ENCODE measurements around the gene GUK1.

GUK1 gene

DNA sequence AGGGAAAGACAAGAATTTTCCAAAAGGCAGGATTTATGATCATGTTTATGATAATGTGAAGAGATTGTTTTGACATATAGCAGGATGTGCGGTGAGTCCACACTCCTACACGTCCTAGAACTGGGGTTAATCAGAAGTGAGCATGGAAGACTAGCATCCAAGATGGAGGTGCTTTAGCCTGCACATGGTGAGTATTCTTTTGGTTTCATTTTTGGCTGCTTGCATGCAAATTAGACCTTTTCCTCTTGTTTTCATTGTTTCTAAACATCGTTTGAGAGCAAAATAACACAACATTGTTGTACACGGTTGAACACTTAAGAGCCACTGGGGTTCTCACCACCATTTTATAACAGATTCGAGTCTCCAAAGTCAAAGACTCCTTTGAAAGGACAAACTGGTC lies 14.9 kb upstream of the GUK1 start:
- no peak for DNase-seq (ENCODE audit: low read depth in 2 of 2)

DNA sequence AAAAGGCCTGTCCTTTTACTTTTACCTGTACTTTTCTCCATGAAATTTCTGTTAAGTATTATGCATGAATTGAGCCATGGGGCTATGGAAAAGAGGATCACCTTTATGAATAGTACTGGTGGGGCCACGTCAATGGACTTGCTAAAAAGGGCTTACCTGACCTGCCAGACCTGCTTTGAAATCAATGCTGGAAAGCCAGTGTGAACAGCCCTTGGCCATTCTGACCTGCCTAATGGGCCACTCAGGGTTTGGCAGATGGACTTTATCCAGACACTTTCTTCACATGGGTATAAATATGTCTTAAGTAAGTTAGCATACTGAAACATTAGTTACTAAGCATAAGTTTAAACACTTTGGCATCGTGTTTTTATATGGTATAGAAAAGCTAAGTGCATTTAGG lies 8.3 kb upstream of the GUK1 start:
- no peak for DNase-seq (ENCODE audit: low read depth in 2 of 2)

DNA sequence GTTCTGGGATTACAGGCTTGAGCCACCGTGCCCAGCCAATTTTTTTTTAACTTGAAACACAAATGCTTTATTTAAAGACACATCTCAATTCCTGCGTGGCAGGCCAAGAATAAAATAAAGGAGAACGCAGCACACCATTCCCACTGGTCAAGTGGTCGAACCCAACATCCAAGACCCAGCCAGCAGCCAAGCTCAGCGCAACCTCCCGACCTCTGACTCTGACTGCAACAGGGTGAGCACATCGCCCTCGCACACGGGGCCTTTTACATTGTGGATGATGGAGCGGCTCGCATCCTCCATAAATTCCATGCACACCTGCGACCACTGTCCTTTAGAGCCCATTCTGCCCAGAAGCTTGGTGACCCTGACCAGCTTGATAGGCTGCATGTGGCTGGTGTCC lies 5.5 kb upstream of the GUK1 start:
- no peak for DNase-seq (ENCODE audit: low read depth in 2 of 2)

DNA sequence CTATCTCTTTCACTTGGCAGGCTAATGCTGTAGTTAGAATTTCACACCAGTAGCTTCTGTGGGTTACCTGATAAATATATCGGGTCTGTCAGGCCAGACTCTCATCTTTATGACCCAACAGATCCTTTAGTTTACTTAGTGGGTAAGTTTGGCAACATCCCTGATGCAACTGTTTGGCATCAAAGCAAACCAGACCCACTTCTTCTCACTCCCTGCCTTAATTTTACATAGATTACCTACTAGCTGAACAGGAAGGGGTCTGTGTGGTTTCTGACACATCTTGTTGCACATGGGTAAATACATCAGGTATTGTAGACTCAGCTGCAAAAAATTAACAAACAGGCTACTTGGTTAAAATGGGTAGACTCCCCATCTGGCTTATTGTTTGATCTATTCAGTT lies 3.2 kb upstream of the GUK1 start:
- no peak for DNase-seq (ENCODE audit: low read depth in 2 of 2)

DNA sequence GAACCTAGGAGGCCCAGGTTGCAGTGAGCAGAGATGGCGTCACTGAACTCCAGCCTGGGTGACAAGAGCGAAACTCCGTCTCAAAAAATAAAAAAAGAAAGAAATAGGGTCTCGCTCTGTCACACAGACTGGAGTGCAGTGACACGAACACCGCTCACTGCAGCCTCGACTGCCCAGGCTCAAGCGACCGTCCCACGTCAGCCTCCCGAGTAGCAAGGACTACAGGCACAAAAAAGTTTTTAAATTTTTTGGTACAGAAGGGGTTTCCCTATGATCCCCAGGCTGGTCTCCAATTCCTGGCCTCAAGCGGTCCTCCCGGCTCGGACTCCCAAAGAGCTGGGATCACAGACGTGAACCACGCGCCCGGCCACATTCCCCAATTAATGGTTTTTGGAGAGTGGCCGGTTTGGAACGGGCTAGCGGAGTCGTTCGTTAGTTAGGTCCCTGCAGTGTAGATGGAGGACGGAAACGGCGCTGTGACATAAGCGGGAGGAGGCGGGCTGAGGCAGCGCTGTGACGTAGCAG lies 611 bp upstream of the GUK1 start:
- DNase-seq (ENCODE audit: low read depth in 2 of 2): no peak

DNA sequence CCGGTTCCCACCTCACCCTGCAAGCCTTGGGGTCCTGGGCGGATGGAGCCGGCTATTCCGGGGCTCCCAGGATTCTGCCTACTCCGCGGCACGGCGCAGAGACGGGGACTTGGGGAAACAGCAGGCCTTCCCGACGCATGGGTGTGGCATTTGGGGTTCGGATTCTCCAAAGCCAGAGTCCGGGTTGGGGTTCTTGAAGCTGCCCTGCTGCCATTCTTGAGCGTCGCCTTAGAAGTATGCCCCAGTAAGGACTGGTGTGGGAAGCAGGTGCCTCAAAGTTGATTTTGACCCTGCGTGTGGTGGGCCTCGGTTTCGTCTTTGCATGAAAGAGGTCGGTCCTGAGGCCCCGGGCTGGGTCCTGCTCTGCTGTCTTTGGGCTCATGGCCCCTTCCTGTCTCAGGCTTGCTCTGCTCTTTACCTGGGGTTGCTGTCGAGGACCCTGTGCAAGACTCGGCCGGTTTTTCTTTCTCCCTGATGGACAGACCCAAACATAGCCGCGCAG lies 696 bp downstream of the GUK1 start:
- DNase-seq (ENCODE audit: low read depth in 2 of 2): no peak

DNA sequence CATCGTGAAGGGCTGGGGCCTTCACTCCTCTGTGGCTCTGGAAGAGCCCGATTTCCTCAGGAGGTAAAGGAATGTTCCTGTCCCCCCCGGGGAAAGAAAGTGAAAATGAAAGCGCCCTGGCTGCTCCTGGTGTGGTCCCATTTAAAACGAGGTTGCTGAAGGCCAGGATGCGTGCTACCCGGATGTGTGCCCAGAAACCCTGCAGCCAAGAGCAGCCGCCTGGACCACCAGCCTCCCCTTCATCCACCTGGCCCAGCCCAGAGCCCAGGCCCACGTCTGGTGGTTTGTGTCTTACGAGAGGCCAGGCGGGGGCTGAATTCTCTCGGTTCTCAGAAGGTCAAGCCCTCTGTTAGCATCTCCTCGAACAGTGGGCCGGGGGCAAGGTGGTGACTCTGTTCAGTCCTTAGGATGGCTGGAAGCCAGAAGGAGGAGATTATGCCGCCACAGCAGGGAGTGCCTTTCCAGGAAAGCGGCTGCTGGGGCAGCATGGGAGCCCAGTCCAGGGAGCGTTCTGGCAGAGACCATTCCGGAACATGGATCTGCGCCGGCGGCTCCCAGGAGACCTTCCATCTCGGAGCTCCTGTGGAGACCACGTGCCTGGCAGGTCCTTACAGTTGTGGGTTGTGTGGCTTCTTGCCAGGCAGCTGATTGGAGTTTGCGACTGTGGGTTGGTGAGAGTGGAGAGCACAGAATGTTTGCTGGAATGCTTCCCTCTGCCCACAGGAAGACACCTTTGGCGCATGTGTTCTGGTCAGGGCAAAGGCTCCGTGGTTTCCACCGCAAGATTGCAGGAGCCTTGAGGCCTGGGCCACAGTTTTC lies 1.4 kb downstream of the GUK1 start:
- DNase-seq (ENCODE audit: low read depth in 2 of 2): no peak

DNA sequence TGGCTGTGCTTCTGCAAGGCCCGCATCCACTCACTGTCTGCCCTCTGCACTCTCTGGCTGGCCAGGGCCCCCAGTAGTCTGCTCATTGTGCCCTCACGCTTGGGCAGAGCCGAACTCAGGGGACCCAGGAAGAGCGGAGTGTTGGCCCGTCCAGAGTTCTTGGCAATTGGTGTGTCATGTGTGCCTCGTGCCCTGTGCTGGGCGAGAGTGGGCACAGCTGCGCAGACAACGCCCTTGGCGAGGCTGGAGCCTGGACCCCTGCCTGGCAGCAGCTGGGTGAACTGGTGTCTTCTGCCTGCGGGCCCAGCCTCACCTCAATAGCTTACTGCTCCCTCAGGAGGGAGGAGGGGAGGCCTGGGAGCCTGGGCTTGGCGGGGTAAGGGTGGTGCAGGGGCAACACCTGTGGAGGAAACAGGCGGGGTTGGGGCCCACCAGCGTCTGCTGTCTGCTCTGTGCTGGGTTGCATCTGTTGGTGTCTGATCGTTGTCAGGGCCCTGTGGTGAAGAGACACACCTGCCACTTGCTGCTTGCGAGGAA lies 2.1 kb downstream of the GUK1 start:
- DNase-seq (ENCODE audit: low read depth in 2 of 2): no peak

DNA sequence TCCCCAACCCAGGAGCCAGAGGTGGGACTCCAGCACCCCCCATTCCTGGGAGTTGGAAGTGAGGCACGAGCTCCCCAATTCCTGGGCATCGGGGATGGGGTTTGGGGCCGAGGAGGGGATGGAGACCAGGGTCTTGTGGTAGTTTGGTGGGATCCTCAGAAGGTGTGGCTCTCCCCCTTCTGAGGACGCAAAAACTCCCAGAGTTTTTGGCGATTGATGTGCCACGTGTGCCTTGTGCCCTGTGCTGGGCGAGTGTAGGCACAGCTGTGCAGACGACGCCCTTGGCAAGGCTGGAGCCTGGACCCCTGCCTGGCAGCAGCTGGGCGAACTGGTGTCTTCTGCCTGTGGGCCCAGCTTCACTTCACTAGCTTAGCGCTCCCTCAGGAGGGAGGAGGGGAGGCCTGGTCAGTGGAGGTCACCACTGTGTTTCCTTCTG lies 2.6 kb downstream of the GUK1 start:
- no peak for DNase-seq (ENCODE audit: low read depth in 2 of 2)

DNA sequence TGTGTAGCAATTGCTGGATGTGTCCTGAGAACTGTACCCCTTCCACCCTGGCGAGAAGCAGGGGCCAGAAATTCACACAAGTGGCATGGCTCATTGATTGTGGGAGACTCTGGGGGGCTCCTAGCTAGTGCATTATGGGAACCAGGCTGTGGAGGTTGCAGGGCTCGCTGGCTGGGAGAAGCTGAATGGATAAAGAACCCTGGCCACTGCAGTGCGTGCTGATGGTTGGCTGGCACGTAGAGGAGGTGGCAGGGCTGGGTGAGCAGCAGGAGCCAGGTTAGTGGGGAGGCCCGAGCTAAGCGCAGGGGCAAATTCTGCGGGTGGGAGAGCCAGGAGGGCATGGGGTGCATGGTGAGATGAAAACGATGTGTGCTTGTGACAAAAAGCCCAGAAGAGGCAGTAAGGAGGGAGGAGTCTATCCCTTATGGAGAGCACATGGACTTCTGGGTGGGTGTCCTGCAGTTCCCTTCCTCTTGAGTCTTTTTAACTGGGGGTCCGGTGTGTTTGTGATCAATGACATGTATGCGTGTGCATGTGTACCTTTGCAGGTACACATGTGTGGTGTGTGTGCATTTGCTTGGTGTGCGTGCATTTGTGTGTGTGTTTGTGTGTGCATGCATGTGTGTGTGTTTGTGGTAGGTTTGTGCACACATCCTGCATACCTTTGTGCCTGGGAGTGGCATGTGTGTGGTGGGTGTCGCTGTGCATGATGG lies 3.6 kb downstream of the GUK1 start:
- no peak for DNase-seq (ENCODE audit: low read depth in 2 of 2)

DNA sequence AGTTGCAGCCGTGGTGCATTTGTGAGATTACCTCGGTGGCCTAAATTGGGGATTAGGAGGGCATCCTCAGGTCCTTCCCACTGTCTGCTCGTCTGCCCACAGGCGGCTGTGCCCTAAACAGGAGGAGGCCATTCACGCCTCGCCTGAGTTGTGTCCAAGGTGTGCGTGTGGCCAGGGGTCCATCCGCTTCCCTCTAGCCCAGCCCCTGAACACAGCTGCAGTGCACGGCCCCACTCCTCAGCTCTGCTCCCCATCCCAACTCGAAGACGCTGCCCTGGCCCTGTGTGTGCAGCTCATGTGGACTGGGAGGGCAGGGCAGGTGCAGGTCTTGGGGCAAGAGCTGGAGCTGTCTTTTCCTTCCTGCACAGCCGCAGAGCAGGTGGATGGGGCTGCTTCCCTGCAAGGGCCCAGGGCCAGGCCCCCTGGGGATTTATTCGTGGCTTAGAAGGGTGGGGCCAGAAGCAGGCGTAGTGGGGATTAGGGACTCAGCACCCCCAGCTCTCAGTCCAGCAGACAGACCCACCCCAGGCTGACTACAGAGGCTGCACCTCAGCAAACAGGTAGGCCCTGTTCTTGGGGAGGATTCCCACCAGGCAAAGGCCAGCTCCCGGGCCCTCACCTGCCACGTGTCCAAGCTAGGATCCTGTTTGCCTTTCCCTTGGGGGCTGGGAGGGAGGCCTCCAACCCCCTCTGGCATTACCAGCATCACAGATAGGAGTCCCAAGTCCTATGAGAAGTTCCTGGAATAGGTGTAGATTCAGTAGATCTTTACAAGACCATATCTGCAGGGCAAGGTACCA lies 4.3 kb downstream of the GUK1 start:
- no peak for DNase-seq (ENCODE audit: low read depth in 2 of 2)

DNA sequence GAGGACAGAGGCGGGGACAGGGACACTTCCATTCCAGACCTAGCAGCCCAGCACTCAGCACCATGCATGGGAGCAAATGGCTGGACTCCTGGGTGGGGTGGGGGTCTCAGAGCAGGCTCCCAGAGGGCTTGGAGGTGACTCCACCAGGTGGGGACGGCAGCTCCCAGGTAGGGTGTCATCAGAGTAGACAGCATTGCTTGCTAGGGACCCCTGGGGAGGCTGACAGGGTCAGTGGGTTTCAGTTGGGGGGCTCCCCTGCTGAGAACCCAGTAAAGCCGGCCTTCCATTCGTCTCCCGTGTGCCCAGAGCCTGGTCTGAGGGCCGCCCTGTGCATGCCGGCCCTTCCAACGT lies 4.9 kb downstream of the GUK1 start:
- DNase-seq (ENCODE audit: low read depth in 2 of 2): no peak

DNA sequence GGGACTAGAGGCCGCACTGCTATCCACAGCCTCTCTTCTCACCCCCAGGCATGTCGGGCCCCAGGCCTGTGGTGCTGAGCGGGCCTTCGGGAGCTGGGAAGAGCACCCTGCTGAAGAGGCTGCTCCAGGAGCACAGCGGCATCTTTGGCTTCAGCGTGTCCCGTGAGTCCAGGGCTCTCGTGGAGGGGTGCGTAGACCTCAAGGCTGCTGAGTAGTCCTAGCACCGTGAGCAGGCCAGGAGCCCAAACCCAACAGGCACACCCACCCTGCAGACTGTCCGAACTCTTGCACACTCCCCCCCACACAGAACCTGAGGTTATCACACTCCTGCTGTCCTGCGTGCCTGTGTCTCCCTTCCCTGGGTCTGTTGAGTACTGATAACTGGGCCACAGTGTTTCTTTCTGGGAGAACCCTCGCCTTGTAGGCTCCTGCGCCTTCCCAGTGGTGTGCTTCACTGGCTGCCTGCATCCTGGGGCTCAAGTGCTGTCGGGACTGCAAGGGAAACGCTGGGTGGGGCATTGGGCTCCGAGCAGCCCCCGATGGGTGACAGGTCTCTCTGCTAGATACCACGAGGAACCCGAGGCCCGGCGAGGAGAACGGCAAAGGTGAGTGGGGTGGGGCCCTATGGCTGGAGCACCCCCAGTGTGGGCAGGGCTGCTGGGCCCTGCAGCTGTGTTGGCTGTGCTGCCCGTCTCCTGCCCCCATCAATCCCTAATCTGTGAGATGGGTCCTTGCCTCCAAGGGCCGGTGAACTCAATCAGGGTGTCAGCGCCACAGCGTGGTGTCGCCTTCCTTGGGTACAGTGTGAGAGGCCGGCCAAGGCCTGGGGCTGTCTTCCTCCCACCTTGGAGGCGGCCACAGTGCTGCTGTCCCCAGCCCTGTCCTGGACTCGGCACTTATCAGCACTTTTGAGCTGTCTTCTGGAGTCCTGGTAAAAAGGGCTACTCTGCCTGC lies 5.7 kb downstream of the GUK1 start:
- DNase-seq (ENCODE audit: low read depth in 2 of 2): no peak

DNA sequence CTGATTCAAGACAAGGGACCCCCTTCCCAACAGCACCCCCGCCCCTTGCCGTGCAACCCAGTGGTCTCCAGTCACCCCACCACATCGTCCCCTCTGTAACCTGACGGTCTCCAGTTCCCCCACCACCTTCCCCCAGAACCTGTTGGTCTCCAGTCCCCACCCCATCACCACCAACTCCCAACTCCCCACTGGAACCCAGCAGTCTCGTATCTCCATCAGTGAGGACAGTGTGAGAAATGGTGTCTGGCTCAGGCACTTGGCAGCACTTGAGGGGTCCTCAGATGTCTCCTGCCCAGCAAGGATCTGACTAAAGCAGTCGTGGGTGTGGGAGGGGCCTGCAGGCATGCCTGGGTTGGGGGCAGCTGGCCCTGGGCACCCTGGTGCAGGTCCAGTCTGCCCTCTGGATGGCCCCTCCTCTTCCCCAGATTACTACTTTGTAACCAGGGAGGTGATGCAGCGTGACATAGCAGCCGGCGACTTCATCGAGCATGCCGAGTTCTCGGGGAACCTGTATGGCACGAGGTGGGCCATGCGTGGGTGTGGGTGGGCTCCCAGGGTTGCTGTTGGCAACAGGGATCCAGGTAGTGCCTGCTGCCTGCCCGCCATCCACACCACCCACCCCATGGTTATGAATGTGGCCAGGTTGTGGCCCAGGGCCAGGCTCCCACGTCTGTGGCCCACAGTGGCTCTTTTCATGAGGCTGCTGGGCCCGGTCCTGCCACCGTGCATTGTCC lies 6.5 kb downstream of the GUK1 start:
- no peak for DNase-seq (ENCODE audit: low read depth in 2 of 2)

DNA sequence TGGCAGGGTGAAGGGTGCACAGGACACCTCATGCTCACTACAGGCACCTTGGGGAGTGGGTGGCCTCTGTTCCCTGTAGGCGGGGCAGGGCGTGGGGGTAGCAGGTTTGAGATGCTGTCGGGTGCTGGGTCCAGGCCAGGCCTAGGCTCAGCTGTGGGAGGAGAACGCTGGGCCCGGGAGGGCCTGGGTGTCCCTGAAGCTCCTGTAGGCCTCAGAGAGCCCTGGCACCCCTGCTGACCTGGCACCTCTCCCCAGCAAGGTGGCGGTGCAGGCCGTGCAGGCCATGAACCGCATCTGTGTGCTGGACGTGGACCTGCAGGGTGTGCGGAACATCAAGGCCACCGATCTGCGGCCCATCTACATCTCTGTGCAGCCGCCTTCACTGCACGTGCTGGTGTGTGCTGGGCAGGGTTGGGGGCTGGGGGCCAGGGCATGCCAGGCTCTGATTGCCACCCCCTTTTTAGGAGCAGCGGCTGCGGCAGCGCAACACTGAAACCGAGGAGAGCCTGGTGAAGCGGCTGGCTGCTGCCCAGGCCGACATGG lies 7.1 kb downstream of the GUK1 start:
- DNase-seq (ENCODE audit: low read depth in 2 of 2): no peak

DNA sequence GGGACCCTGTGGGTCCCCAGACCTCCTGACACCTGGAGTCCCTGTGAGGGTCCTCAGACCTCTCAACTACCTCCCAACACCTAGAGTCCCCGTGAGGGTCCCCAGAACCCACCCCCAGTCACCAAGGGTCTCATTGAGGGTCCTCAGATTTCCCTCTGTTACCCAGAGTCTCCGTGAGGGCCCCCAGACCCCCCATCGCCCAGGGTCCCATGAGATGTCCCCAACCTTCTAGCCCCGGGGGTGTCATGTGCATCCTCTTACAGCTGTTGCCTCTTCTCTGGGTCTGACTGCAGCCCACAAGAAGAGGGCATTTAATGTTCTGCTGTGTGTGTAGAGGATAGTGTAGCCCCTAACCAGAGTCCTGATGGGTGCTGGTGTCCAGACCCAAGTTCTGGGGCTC lies 7.7 kb downstream of the GUK1 start:
- no peak for DNase-seq (ENCODE audit: low read depth in 2 of 2)

DNA sequence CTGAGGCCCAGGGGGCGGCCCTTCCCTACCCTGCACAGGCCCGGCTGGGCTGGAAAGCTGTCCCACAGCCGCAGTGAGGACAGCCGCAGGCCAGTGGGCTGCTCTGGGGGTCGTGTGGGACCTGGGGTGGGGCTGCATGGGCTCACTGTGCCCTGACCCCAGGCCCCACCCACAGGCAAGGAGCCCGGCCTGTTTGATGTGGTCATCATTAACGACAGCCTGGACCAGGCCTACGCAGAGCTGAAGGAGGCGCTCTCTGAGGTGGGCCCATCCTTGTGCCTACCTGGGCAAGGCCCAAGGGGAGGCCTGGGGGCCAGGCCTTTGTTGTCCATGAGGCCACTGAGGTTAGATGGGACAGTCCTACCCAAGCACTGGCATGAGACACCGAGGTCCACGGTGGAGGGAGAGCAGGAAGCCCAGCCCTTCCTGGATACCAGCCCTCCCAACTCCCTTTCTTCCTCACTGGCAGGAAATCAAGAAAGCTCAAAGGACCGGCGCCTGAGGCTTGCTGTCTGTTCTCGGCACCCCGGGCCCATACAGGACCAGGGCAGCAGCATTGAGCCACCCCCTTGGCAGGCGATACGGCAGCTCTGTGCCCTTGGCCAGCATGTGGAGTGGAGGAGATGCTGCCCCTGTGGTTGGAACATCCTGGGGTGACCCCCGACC lies 8.2 kb downstream of the GUK1 start:
- no peak for DNase-seq (ENCODE audit: low read depth in 2 of 2)

DNA sequence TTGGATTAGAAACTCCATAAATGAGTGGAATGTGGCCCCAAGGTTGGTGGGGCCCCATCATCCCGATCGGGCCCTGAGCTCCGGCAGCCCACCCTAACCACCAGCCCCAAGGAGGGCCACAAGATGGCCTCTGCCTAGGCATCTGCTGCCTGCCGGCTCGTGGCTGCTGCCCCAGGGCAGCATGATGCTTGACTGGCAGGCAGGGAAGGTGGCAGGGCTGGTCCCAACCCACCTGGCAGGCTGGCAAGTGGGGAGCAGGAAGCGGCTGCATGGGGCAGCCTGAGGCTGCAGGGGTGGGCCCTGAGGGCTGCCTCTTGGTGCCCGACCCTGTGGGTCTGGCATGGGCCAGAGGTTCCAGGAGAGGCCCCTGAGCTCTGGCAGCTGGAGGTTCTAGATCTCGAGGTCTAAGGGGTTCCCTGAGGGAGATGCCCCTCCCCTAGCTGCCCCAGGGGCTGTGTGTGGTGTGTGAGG lies 8.9 kb downstream of the GUK1 start:
- no peak for DNase-seq (ENCODE audit: low read depth in 2 of 2)
